ENCODE data around the gene TWNK. TPM values are rescaled to one million over a fixed set of nuclear protein-coding genes. Genes with fewer than 3 reads are reported as not detected.

Gene TWNK
- total RNA-seq = 10 to 100 TPM in 1 of 2 donors, 1 to 10 TPM in 1; 4.6 to 11.4 TPM

DNA sequence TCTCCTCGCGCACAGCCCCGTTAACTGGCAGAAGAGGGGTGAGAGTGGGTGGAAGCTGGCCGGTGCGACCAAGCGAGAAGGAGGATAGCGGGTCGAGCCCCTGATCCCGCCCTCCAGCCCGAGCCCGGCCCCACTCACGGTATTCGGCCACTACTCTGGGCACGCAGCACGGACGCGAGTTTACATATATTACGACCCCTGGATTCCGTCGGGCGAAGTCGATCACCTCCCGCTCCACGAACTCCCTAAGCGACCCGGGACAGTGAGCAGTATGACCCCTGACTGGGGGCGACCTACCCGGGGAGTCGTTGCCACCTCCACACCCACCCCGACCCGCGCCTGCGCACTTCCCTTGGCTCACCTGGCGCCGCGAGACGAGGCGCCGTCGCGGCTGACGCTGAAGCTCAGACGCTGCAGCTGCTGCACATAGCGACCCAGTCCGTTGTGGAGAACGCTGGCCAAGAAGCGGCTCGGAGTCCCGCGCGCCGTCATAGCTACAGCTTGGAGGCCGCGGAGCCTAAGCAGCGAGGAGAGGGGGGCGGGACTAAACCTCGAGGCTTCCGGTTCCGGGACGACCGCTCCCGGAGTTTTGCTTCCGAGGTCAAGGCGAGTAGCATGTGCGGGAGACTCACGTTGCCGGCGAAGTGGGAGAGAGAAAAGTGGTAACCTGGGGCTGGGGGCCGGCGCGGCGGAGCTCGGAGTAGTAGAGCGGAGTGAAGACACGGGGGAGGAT is at the start of gene TWNK, which contains the start of gene MRPL43:
TWNK (plus strand) TSS at position 592 of the 733 bp plus-strand sequence. CDS start 668 bp downstream, outside the sequence.
MRPL43 (minus strand) TSS at position 546 of the 733 bp plus-strand sequence; CDS start at position 492, 54 bp downstream.
- TF ChIP-seq, protein P1, sequence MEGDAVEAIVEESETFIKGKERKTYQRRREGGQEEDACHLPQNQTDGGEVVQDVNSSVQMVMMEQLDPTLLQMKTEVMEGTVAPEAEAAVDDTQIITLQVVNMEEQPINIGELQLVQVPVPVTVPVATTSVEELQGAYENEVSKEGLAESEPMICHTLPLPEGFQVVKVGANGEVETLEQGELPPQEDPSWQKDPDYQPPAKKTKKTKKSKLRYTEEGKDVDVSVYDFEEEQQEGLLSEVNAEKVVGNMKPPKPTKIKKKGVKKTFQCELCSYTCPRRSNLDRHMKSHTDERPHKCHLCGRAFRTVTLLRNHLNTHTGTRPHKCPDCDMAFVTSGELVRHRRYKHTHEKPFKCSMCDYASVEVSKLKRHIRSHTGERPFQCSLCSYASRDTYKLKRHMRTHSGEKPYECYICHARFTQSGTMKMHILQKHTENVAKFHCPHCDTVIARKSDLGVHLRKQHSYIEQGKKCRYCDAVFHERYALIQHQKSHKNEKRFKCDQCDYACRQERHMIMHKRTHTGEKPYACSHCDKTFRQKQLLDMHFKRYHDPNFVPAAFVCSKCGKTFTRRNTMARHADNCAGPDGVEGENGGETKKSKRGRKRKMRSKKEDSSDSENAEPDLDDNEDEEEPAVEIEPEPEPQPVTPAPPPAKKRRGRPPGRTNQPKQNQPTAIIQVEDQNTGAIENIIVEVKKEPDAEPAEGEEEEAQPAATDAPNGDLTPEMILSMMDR (IDR thresholded peaks at IDR 0.05) = no peak

GRCh38 chr10:100939763-100940344 is 47.5 kb upstream of the TWNK start:
- Histone ChIP-seq H3K27ac (no peak overlapping the region), H3K4me1 (no peaks in the 10 kb centered on the region), H3K4me3 (no peak overlapping the region), H3K9ac (ENCODE audit: low read depth in 2 of 2, low read length in 2 of 2) (no peak overlapping the region), H3K36me3 (no peaks in the 10 kb centered on the region), H3K27me3 (no peaks in the 10 kb centered on the region), H3K9me3 (no peaks in the 10 kb centered on the region)
- TF ChIP-seq, protein P1 (IDR thresholded peaks at IDR 0.05) = no peak
- intact Hi-C loops (cut with DNase I) = no loop called here
- DNase-seq = no peak

More for the DNA sequence above, at the start of gene TWNK, which contains the start of gene MRPL43:
- peaks cover 6% of the 10 kb centered on the region for H3K4me1 ChIP-seq
- intact Hi-C loops (cut with DNase I) = no loop called here
- H3K9me3 ChIP-seq = no peaks in the 10 kb centered on the region
- H3K4me3 ChIP-seq = peak within 1 kb of the TSS; percentile 86
- H3K36me3 ChIP-seq = no peaks in the 10 kb centered on the region
- peak within 1 kb of the TSS; percentile 75 to 85 for H3K9ac ChIP-seq (ENCODE audit: low read depth in 2 of 2, low read length in 2 of 2)
- DNase-seq = peak; percentile 91
- H3K27ac ChIP-seq = peak within 1 kb of the TSS; percentile 84
- no peaks in the 10 kb centered on the region for H3K27me3 ChIP-seq

DNA sequence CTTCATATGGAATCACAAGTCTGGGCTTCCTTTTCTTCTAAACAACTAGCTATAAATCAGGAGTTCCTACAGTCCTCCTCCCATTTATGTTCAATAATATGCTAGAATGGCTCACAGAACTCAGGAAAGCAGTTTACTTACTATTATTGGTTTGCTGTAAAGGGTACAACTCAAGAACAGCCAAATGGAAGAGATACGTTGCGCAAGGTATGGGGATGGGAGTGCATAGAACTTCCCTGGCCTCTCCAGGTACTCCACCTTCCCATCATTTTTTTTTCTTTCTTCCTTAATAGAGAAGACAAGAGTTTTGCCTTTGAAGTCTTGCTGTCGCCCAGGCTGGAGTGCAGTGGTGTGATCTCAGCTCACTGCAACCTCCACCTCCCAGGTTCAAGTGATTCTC is 45.1 kb upstream of the TWNK start:
- Histone ChIP-seq H3K27ac (no peak overlapping the region), H3K27me3 (no peaks in the 10 kb centered on the region), H3K4me3 (no peak overlapping the region), H3K36me3 (no peaks in the 10 kb centered on the region), H3K9ac (ENCODE audit: low read depth in 2 of 2, low read length in 2 of 2) (no peak overlapping the region), H3K4me1 (no peaks in the 10 kb centered on the region), H3K9me3 (no peaks in the 10 kb centered on the region)
- TF ChIP-seq, protein P1 (IDR thresholded peaks at IDR 0.05) = no peak
- DNase-seq = no peak
- intact Hi-C loops (cut with DNase I) = no loop called here

DNA sequence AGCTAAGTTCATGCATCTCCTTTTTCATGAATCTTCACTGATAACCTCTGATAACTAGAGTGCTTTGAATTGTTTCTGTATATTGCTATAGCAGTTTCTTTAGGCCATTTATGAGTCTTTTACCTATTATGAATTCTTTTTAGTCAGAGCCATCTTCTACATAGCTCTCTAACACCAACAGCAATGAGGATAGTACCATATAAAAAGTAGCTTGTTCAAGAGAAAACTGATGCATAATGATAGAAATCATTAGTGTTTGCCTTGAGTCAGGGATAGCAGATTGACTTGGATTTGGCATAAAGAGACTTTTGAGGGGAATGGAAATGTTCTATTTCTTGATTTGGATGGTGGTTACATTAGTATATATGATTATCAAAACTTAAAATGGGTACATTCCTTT is 43.8 kb upstream of the TWNK start:
- no peak overlapping the region for H3K9ac ChIP-seq (ENCODE audit: low read depth in 2 of 2, low read length in 2 of 2)
- no peak for DNase-seq
- intact Hi-C loops (cut with DNase I) = no loop called here
- H3K27ac ChIP-seq = no peak overlapping the region
- H3K9me3 ChIP-seq = no peaks in the 10 kb centered on the region
- TF ChIP-seq, protein P1 (IDR thresholded peaks at IDR 0.05) = no peak
- no peaks in the 10 kb centered on the region for H3K27me3 ChIP-seq
- no peak overlapping the region for H3K4me3 ChIP-seq
- no peaks in the 10 kb centered on the region for H3K4me1 ChIP-seq
- no peaks in the 10 kb centered on the region for H3K36me3 ChIP-seq

GRCh38 chr10:100945754-100946153 is 41.6 kb upstream of the TWNK start:
- no peak for DNase-seq
- no peaks in the 10 kb centered on the region for H3K9me3 ChIP-seq
- peaks cover 6% of the 10 kb centered on the region for H3K36me3 ChIP-seq
- TF ChIP-seq, protein P1 (IDR thresholded peaks at IDR 0.05) = no peak
- no peak overlapping the region for H3K9ac ChIP-seq (ENCODE audit: low read depth in 2 of 2, low read length in 2 of 2)
- no peak overlapping the region for H3K27ac ChIP-seq
- intact Hi-C loops (cut with DNase I) = no loop called here
- no peaks in the 10 kb centered on the region for H3K27me3 ChIP-seq
- H3K4me1 ChIP-seq = no peaks in the 10 kb centered on the region
- H3K4me3 ChIP-seq = no peak overlapping the region

Data from colonic mucosa (tissue), 4 donors.